DMS53 treated with DMSO at 0.1 percent for 48 hours (cell line): ENCODE measurements around the gene ATP7A.
A peak's percentile ranks its signal among the peaks of the same experiment; 100 is the strongest.
"Not testable (repeated sequence)": the region's sequence is repeated elsewhere in the genome, so short reads cannot be mapped to it uniquely, and the experiment has no call there.

Source experiments
- DNase-seq: peaks from one replicate; lab custom pipeline; 2025; ENCODE audit not compliant: unreplicated experiment; lab: John Stamatoyannopoulos, UW

ATP7A gene

GRCh38 chrX:78029663-78030062 is 119.2 kb downstream of the ATP7A start:
- no peak for DNase-seq

- DNase-seq = no peak
Observed at GRCh38 chrX:78035061-78035460, 124.6 kb downstream of the ATP7A start.

DNA sequence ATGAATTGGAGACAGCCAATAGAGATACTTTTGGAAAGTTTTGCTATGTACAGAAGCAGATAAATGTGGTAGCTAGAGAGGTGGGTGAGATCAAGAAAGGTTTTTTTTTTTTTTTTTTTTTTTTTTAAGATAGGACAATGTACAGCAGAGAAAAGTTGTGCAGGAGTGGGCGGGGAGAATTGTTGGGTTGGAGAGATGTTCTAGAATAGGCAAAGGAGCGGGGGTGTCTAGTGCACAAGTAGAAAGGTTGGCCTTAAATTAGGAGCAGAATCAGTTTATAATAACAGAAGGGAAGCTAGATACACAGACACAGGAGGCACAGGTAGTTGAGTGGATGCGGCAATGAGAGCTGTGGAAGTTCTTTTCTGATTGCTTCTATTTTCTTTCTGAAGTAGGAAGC is 127.4 kb downstream of the ATP7A start:
- DNase-seq = no peak

DNA sequence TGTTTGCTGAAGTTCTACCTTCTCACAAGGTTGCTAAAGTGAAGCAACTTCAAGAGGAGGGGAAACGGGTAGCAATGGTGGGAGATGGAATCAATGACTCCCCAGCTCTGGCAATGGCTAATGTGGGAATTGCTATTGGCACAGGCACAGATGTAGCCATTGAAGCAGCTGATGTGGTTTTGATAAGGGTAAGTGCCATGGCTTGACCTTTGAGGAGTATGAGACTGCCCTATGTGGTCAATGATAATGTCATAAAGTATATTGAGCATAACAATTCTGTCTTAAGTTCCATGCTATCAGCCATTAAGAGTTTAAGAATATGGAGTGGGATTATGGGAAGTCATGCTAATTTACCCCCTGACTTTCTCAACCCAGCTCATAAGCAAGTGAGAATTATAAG is 132.1 kb downstream of the ATP7A start:
- DNase-seq = no peak

GRCh38 chrX:78046362-78046761 is 135.9 kb downstream of the ATP7A start:
- no peak for DNase-seq

DNA sequence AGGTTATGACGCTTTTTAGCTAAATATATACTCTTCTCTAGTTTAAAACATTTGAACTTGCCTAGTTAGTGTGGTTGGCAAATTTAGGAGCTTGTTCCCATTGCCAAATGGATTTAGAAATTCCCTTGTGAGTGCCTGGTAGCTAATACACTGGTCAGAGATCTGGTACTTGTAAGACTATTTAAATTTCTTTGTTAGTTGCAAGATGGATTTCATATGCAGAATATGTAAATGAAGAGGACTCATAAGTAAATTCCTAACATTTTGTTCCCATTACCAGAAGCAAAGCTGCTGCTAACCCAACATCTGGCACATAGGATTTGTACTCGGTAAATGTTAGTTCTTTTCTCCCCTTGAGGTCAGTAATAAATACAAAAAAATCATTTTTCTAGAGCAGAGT is 137.6 kb downstream of the ATP7A start:
- DNase-seq = no peak

DNA sequence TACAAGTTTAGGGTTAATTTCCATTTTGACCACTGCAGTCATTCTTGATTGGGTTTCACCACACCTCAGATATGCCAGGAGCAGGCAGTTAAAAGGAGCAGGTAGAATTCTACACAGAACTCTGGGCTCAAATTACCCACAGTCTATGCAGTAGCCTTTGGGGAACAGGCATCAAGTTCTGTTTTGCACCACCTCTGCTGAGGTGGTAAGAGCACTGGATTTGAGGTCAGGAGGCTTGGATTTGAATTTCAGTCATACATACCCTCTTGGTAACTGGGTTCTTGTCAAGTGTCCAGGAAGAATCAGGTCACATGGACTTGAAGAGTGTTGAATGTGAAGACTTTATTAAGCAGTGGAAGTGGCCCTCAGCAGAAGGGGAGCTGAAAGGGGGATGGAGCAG is 153.2 kb downstream of the ATP7A start:
- DNase-seq = no peak

DNA sequence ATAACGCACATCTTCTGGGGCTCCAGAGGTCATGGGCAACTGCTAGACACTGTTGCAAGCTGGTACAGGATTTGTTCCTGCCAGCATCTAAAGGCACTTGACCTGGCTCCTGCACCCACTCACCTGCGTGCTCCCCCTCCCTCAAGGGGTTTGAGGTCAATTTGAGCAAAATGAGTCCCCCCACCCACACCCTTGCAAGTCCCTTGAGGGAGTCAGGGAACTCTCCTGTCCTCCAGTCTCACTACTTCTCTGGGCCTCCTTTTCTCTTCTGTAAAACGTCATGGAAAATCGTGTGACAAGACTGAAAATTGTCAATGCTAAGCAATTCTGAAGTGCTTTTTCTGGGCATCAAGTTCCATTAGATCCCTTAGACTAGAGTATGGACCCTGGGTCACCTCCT is 153.7 kb downstream of the ATP7A start:
- no peak for DNase-seq

- DNase-seq = peak; percentile 14
Observed at GRCh38 chrX:78064698-78065601, 154.5 kb downstream of the ATP7A start.

- no peak for DNase-seq
Observed at GRCh38 chrX:78066110-78066509, 155.6 kb downstream of the ATP7A start.

GRCh38 chrX:78071331-78071730 is 160.8 kb downstream of the ATP7A start:
- no peak for DNase-seq

- not testable (repeated sequence) for DNase-seq
Observed at GRCh38 chrX:78073147-78074077, 162.9 kb downstream of the ATP7A start.

- DNase-seq = no peak
Observed at GRCh38 chrX:78074088-78074487, 163.6 kb downstream of the ATP7A start.

GRCh38 chrX:78075787-78076389 is 165.4 kb downstream of the ATP7A start:
- DNase-seq = no peak

DNA sequence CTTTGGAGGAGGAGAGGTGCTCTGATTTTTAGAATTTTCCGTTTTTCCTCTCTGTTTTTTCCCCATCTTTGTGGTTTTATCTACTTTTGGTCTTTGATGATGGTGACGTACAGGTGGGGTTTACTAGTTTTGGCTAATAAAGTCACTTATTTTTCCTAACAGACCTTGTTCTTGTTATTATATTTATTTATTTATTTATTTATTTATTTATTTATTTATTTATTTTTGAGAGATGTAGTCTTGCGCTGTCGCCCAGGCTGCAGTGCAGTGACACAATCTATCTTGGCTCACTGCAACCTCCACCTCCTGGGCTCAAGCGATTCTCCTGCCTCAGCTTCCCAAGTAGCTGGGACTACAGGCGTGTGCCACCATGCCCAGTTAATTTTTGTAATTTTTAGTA is 170.9 kb downstream of the ATP7A start:
- DNase-seq = not testable (repeated sequence)

GRCh38 chrX:78092296-78092695 is 181.8 kb downstream of the ATP7A start:
- no peak for DNase-seq

GRCh38 chrX:78098108-78098507 is 187.6 kb downstream of the ATP7A start:
- no peak for DNase-seq
